ENCODE results near the gene PEX11G.

DNA sequence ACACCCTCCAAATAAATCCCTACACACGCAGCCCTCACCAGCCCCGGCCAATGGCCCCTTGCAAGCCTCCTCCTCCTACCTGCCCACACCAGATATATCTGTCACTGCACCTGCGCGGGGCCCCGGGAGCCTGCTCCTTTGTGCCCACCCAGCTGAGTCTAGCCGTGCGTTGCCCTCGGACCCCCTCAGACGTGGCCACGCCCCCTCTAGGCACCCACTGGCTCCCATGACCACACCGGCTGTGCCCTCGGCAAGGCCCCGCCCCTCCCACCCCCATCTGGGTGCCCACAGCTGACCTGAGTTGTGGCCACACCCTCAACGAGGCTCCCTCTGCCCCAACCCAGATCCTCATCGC is 40.4 kb upstream of the PEX11G start:
- TF ChIP-seq, protein P1, sequence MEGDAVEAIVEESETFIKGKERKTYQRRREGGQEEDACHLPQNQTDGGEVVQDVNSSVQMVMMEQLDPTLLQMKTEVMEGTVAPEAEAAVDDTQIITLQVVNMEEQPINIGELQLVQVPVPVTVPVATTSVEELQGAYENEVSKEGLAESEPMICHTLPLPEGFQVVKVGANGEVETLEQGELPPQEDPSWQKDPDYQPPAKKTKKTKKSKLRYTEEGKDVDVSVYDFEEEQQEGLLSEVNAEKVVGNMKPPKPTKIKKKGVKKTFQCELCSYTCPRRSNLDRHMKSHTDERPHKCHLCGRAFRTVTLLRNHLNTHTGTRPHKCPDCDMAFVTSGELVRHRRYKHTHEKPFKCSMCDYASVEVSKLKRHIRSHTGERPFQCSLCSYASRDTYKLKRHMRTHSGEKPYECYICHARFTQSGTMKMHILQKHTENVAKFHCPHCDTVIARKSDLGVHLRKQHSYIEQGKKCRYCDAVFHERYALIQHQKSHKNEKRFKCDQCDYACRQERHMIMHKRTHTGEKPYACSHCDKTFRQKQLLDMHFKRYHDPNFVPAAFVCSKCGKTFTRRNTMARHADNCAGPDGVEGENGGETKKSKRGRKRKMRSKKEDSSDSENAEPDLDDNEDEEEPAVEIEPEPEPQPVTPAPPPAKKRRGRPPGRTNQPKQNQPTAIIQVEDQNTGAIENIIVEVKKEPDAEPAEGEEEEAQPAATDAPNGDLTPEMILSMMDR (IDR thresholded peaks at IDR 0.05; ENCODE audit: low read depth, low read length, poor library complexity, severe bottlenecking), result no peak
- no peak for TF ChIP-seq EZH2phosphoT487 (IDR thresholded peaks at IDR 0.05; ENCODE audit: borderline replicate concordance, low read length)
